Measurements from ENCODE around the gene MCTP1.
"Not testable (repeated sequence)": the region's sequence is repeated elsewhere in the genome, so short reads cannot be mapped to it uniquely, and the experiment has no call there.

Gene MCTP1

GRCh38 chr5:94972268-94972667 is 312.6 kb downstream of the MCTP1 start:
- Histone ChIP-seq H3K4me2 (ENCODE audit: low read length) (no peak overlapping the region), H3K9ac (no peak overlapping the region), H3K36me3 (ENCODE audit: control insufficient read depth, insufficient read depth, low read length) (no peaks in the 10 kb centered on the region), H2AFZ (no peak overlapping the region), H3K9me3 (ENCODE audit: control insufficient read depth, low read length) (peaks cover 3% of the 10 kb centered on the region), H3K4me1 (no peaks in the 10 kb centered on the region), H3K79me2 (no peaks in the 10 kb centered on the region), H3K4me3 (ENCODE audit: low read depth, low read length) (no peak overlapping the region), H3K27ac (no peak overlapping the region), H3K27me3 (ENCODE audit: control insufficient read depth, insufficient read depth, low read length) (no peaks in the 10 kb centered on the region)
- TF ChIP-seq CTCF (IDR thresholded peaks at IDR 0.05): no peak

- Histone ChIP-seq H3K9me3 (ENCODE audit: control insufficient read depth, low read length) (no peaks in the 10 kb centered on the region), H3K27ac (no peak overlapping the region), H3K79me2 (no peaks in the 10 kb centered on the region), H3K4me2 (ENCODE audit: low read length) (no peak overlapping the region), H3K27me3 (ENCODE audit: control insufficient read depth, insufficient read depth, low read length) (no peaks in the 10 kb centered on the region), H2AFZ (no peak overlapping the region), H3K36me3 (ENCODE audit: control insufficient read depth, insufficient read depth, low read length) (no peaks in the 10 kb centered on the region), H3K4me1 (no peaks in the 10 kb centered on the region), H3K9ac (no peak overlapping the region), H3K4me3 (ENCODE audit: low read depth, low read length) (no peak overlapping the region)
- no peak for TF ChIP-seq CTCF (IDR thresholded peaks at IDR 0.05)
Observed at GRCh38 chr5:94969174-94969573, 315.7 kb downstream of the MCTP1 start.

- no peaks in the 10 kb centered on the region for H3K36me3 ChIP-seq (ENCODE audit: control insufficient read depth, insufficient read depth, low read length)
- H3K27me3 ChIP-seq (ENCODE audit: control insufficient read depth, insufficient read depth, low read length): no peaks in the 10 kb centered on the region
- H3K4me3 ChIP-seq (ENCODE audit: low read depth, low read length): no peak overlapping the region
- no peaks in the 10 kb centered on the region for H3K79me2 ChIP-seq
- H2AFZ ChIP-seq: no peak overlapping the region
- no peak overlapping the region for H3K9ac ChIP-seq
- no peaks in the 10 kb centered on the region for H3K4me1 ChIP-seq
- no peaks in the 10 kb centered on the region for H3K9me3 ChIP-seq (ENCODE audit: control insufficient read depth, low read length)
- no peak overlapping the region for H3K27ac ChIP-seq
- H3K4me2 ChIP-seq (ENCODE audit: low read length): no peak overlapping the region
- peak; percentile 45 for TF ChIP-seq CTCF (IDR thresholded peaks at IDR 0.05)
Observed at GRCh38 chr5:94968507-94969095, 316.3 kb downstream of the MCTP1 start.

GRCh38 chr5:94967525-94967924 is 317.4 kb downstream of the MCTP1 start:
- no peak overlapping the region for H3K4me2 ChIP-seq (ENCODE audit: low read length)
- H3K27me3 ChIP-seq (ENCODE audit: control insufficient read depth, insufficient read depth, low read length): no peaks in the 10 kb centered on the region
- no peaks in the 10 kb centered on the region for H3K79me2 ChIP-seq
- H3K9ac ChIP-seq: no peak overlapping the region
- H2AFZ ChIP-seq: no peak overlapping the region
- H3K27ac ChIP-seq: no peak overlapping the region
- TF ChIP-seq CTCF (IDR thresholded peaks at IDR 0.05): no peak
- no peaks in the 10 kb centered on the region for H3K36me3 ChIP-seq (ENCODE audit: control insufficient read depth, insufficient read depth, low read length)
- H3K4me1 ChIP-seq: no peaks in the 10 kb centered on the region
- no peak overlapping the region for H3K4me3 ChIP-seq (ENCODE audit: low read depth, low read length)
- H3K9me3 ChIP-seq (ENCODE audit: control insufficient read depth, low read length): no peaks in the 10 kb centered on the region

GRCh38 chr5:94959279-94959678 is 325.6 kb downstream of the MCTP1 start:
- not testable (repeated sequence) for H3K4me2 ChIP-seq (ENCODE audit: low read length); H3K27ac ChIP-seq

More at GRCh38 chr5:94959279-94959678, 325.6 kb downstream of the MCTP1 start:
- not testable (repeated sequence) for H3K4me1 ChIP-seq; H3K79me2 ChIP-seq; H3K9ac ChIP-seq; H3K4me3 ChIP-seq (ENCODE audit: low read depth, low read length); H3K9me3 ChIP-seq (ENCODE audit: control insufficient read depth, low read length); H3K27me3 ChIP-seq (ENCODE audit: control insufficient read depth, insufficient read depth, low read length); H2AFZ ChIP-seq; H3K36me3 ChIP-seq (ENCODE audit: control insufficient read depth, insufficient read depth, low read length)

All from parathyroid adenoma (tissue), 2 donors.